GM23338 (cell line): ENCODE measurements around the gene LRCH3. TPM values are rescaled to one million over a fixed set of nuclear protein-coding genes. Genes with fewer than 3 reads are reported as not detected.

Experiments
- ATAC-seq: fragments of 200-7000 bp; cut with Tn5 transposase; 3 replicates; pipeline ENCODE4 v1.9.1; 2020
- DNase-seq: peaks from one replicate; pipeline ENCODE4 v3.0.0-alpha.2; 2015; ENCODE audit warnings: low spot score
- H2AFZ ChIP-seq: fragments of 200-600 bp; sonication (generic); 2 replicates; pipeline ENCODE4 v1.8.0; 2016; ENCODE audit warnings: antibody characterized with exemption, mild to moderate bottlenecking, moderate library complexity
- H3F3A ChIP-seq: fragments of 200-600 bp; sonication (generic); replicated peaks from 2 replicates; pipeline ENCODE4 v1.8.0; 2017; ENCODE audit warnings: antibody characterized with exemption, mixed run types, low read depth
- H3K27ac ChIP-seq: fragments of 200-600 bp; sonication (generic); 2 replicates; pipeline ENCODE4 v1.6.1; 2016; ENCODE audit warnings: low read depth
- H3K27me3 ChIP-seq: fragments of 200-600 bp; sonication (generic); 2 replicates; pipeline ENCODE4 v1.8.0; 2016; ENCODE audit warnings: mild to moderate bottlenecking, mixed run types, moderate library complexity; ENCODE audit not compliant: insufficient read depth
- H3K36me3 ChIP-seq: fragments of 200-600 bp; sonication (generic); 2 replicates; pipeline ENCODE4 v1.8.0; 2016; ENCODE audit warnings: mild to moderate bottlenecking; ENCODE audit not compliant: insufficient read depth
- H3K4me1 ChIP-seq: fragments of 200-600 bp; sonication (generic); 2 replicates; pipeline ENCODE4 v1.8.0; 2016; ENCODE audit warnings: mild to moderate bottlenecking, moderate library complexity; ENCODE audit not compliant: insufficient read depth
- H3K4me2 ChIP-seq: fragments of 200-600 bp; sonication (generic); 2 replicates; pipeline ENCODE4 v1.7.1; 2017; ENCODE audit warnings: mixed run types
- H3K4me3 ChIP-seq: fragments of 200-600 bp; sonication (generic); 2 replicates; pipeline ENCODE4 v1.6.1; 2016; ENCODE audit warnings: mixed run types
- H3K79me2 ChIP-seq: fragments of 200-600 bp; sonication (generic); replicated peaks from 2 replicates; pipeline ENCODE4 v1.8.0; 2017; ENCODE audit warnings: mild to moderate bottlenecking; ENCODE audit not compliant: insufficient read depth
- H3K9me2 ChIP-seq: fragments of 200-600 bp; sonication (generic); 2 replicates; pipeline ENCODE4 v1.8.0; 2017; ENCODE audit not compliant: insufficient read depth
- H4K20me1 ChIP-seq: fragments of 200-600 bp; sonication (generic); replicated peaks from 2 replicates; pipeline ENCODE4 v1.8.0; 2017; ENCODE audit warnings: mild to moderate bottlenecking; ENCODE audit not compliant: insufficient read depth
- H3K27ac Mint-ChIP-seq: 2 replicates; pipeline ENCODE4 v1.8.0; 2020; ENCODE audit warnings: inconsistent platforms, mild to moderate bottlenecking, moderate library complexity, mixed read lengths
- H3K27me3 Mint-ChIP-seq: 3 replicates; pipeline ENCODE4 v1.8.0; 2022; ENCODE audit warnings: low read depth, mild to moderate bottlenecking, moderate library complexity, mixed read lengths, inconsistent platforms; ENCODE audit not compliant: insufficient read depth, poor library complexity
- H3K36me3 Mint-ChIP-seq: 3 replicates; pipeline ENCODE4 v1.8.0; 2021; ENCODE audit warnings: low read depth, mild to moderate bottlenecking, inconsistent platforms, moderate library complexity, mixed read lengths
- H3K4me1 Mint-ChIP-seq: 3 replicates; pipeline ENCODE4 v1.8.0; 2020; ENCODE audit warnings: mild to moderate bottlenecking, inconsistent platforms, mixed read lengths
- H3K4me3 Mint-ChIP-seq: 3 replicates; pipeline ENCODE4 v1.8.0; 2021; ENCODE audit warnings: moderate library complexity, mild to moderate bottlenecking, inconsistent platforms, mixed read lengths
- H3K9me3 Mint-ChIP-seq: 3 replicates; pipeline ENCODE4 v1.8.0; 2020; ENCODE audit warnings: moderate library complexity, mild to moderate bottlenecking, inconsistent platforms, mixed read lengths
- CREB1 ChIP-seq: fragments of 250-450 bp; sonication (Bioruptor Pico); IDR thresholded peaks from 2 replicates; pipeline ENCODE4 v1.5.0; 2020; ENCODE audit warnings: low read depth, mild to moderate bottlenecking, moderate library complexity
- EZH2 ChIP-seq: fragments of 200-600 bp; sonication (generic); IDR thresholded peaks from one replicate; pipeline ENCODE4 v1.8.0; 2017; ENCODE audit warnings: antibody characterized with exemption, mild to moderate bottlenecking, low read depth; ENCODE audit not compliant: unreplicated experiment
- EZH2phosphoT487 ChIP-seq: fragments of 200-600 bp; sonication (generic); IDR thresholded peaks from one replicate; pipeline ENCODE4 v1.8.1; 2018; ENCODE audit warnings: antibody characterized with exemption; ENCODE audit not compliant: unreplicated experiment
- JUNB ChIP-seq: IDR thresholded peaks from one replicate; pipeline ENCODE4 v1.6.1; 2016; ENCODE audit warnings: antibody characterized with exemption; ENCODE audit not compliant: unreplicated experiment
- NANOG ChIP-seq: IDR thresholded peaks from 2 replicates; pipeline ENCODE4 v1.6.1; 2016; ENCODE audit warnings: antibody characterized with exemption, borderline replicate concordance
- POLR2AphosphoS5 ChIP-seq: IDR thresholded peaks from 2 replicates; pipeline ENCODE4 v1.6.1; 2016; ENCODE audit warnings: antibody characterized with exemption, low read depth
- ZNF114 ChIP-seq: fragments of 250-450 bp; sonication (Bioruptor Pico); IDR thresholded peaks from 2 replicates; pipeline ENCODE4 v1.5.0; 2020; ENCODE audit warnings: mild to moderate bottlenecking, moderate library complexity
- ZNF331 ChIP-seq: fragments of 250-450 bp; sonication (Bioruptor Pico); IDR thresholded peaks from 2 replicates; pipeline ENCODE4 v1.5.0; 2020; ENCODE audit warnings: low read depth, mild to moderate bottlenecking, moderate library complexity
- polyA plus RNA-seq: library from polyadenylated mRNA; unstranded; fragments of >200 nt; fragmentation: Nextera tagmentation; extraction: Ambion mirVana; gene quantifications from 2 replicates; pipeline ENCODE4 v1.2.1, GENCODE V29; 2016
- total RNA-seq: library from RNA; depleted of rRNA; stranded (reverse); fragments of >200 nt; shearing (Covaris generic); gene quantifications from 2 replicates; pipeline ENCODE4 v1.2.3, GENCODE V29; 2014
- TF ChIP-seq, protein P1 (sequence below): fragments of 250-450 bp; sonication (Bioruptor Pico); IDR thresholded peaks from 2 replicates; pipeline ENCODE4 v1.5.0; 2020; ENCODE audit warnings: mild to moderate bottlenecking, moderate library complexity
- TF ChIP-seq, protein P2 (sequence below): IDR thresholded peaks from 2 replicates; pipeline ENCODE4 v1.6.1; 2016; ENCODE audit warnings: antibody characterized with exemption

LRCH3 gene
- total and polyA plus RNA-seq, 2 experiments from 2014 or later, result 22.9 to 60.0 TPM

DNA sequence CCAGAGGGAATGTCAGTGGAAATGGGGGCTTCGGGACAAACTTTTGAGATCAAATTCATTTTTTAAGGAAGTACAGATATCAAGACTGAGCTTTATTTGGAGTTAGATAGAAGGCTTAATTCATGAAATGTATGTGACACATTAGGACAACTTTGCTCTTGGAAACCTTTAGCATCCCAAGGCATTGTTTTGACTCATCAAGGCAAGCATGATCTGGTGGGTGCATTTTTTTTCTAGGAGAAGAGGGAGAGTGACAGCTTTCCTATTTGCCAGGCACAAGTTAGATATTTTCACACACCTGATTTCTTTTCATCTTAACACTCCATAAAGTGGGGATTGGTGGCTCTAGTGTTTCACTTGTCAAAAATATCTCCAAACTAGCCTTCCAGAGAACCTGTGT lies 97.5 kb downstream of the LRCH3 start (continued):
- TF ChIP-seq ZNF331 (CRISPR knock-in tag) (no peak), CREB1 (CRISPR knock-in tag) (no peak), ZNF114 (no peak)
- TF ChIP-seq, protein P1, sequence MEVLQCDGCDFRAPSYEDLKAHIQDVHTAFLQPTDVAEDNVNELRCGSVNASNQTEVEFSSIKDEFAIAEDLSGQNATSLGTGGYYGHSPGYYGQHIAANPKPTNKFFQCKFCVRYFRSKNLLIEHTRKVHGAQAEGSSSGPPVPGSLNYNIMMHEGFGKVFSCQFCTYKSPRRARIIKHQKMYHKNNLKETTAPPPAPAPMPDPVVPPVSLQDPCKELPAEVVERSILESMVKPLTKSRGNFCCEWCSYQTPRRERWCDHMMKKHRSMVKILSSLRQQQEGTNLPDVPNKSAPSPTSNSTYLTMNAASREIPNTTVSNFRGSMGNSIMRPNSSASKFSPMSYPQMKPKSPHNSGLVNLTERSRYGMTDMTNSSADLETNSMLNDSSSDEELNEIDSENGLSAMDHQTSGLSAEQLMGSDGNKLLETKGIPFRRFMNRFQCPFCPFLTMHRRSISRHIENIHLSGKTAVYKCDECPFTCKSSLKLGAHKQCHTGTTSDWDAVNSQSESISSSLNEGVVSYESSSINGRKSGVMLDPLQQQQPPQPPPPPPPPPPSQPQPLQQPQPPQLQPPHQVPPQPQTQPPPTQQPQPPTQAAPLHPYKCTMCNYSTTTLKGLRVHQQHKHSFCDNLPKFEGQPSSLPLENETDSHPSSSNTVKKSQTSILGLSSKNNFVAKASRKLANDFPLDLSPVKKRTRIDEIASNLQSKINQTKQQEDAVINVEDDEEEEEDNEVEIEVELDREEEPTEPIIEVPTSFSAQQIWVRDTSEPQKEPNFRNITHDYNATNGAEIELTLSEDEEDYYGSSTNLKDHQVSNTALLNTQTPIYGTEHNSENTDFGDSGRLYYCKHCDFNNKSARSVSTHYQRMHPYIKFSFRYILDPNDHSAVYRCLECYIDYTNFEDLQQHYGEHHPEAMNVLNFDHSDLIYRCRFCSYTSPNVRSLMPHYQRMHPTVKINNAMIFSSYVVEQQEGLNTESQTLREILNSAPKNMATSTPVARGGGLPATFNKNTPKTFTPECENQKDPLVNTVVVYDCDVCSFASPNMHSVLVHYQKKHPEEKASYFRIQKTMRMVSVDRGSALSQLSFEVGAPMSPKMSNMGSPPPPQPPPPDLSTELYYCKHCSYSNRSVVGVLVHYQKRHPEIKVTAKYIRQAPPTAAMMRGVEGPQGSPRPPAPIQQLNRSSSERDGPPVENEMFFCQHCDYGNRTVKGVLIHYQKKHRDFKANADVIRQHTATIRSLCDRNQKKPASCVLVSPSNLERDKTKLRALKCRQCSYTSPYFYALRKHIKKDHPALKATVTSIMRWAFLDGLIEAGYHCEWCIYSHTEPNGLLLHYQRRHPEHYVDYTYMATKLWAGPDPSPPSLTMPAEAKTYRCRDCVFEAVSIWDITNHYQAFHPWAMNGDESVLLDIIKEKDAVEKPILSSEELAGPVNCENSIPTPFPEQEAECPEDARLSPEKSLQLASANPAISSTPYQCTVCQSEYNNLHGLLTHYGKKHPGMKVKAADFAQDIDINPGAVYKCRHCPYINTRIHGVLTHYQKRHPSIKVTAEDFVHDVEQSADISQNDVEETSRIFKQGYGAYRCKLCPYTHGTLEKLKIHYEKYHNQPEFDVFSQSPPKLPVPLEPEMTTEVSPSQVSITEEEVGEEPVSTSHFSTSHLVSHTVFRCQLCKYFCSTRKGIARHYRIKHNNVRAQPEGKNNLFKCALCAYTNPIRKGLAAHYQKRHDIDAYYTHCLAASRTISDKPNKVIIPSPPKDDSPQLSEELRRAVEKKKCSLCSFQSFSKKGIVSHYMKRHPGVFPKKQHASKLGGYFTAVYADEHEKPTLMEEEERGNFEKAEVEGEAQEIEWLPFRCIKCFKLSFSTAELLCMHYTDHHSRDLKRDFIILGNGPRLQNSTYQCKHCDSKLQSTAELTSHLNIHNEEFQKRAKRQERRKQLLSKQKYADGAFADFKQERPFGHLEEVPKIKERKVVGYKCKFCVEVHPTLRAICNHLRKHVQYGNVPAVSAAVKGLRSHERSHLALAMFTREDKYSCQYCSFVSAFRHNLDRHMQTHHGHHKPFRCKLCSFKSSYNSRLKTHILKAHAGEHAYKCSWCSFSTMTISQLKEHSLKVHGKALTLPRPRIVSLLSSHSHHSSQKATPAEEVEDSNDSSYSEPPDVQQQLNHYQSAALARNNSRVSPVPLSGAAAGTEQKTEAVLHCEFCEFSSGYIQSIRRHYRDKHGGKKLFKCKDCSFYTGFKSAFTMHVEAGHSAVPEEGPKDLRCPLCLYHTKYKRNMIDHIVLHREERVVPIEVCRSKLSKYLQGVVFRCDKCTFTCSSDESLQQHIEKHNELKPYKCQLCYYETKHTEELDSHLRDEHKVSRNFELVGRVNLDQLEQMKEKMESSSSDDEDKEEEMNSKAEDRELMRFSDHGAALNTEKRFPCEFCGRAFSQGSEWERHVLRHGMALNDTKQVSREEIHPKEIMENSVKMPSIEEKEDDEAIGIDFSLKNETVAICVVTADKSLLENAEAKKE (CRISPR knock-in tag), result no peak

DNA sequence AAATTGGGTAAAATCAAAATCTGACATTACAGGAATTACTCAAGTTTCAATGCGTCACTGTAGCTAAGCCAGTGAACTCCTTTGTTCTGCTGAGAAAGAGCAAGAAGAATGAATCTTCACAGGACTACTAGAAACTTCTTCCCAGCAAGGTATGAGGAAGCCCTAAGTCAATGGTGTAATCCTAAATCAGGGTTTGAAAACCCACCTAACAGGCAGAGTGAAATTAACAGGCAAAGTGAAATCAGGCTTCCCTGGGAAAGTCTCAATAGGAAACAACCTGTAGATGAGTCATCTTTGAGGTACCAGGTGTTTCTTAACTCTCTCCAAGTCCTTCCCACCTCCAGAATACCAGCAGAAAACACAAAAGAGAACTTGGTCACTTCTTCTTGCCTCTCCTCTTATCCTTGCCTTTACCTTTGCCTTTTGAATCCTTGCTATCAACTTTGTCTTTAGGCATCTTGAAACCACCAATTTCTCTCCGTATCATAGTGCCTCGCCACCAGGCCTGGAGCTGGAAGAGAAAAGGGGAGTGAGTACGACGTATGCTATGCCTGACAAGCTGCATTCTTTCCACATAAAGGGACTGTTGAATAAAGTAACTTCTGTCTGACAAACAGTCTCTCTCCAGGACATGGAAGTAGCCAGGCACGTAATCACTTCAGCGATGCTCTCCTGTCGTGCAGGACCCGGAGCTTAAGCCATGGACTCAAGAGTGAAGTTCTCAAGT lies 98.3 kb downstream of the LRCH3 start:
- Histone ChIP-seq H3K4me2 (no peak overlapping the region), H3K9me2 (no peaks in the 10 kb centered on the region), H3K36me3 (no peaks in the 10 kb centered on the region), H2AFZ (no peak overlapping the region), H3K4me1 (peaks cover 6% of the 10 kb centered on the region; the same call in 1 of the 2 replicates), H3K4me3 (no peak overlapping the region), H3K27me3 (no peaks in the 10 kb centered on the region), H3K27ac (peak overlapping the region; percentile 40; the same call in 1 of the 2 replicates), H3F3A (no peaks in the 10 kb centered on the region; the same call in 1 of the 2 replicates), H3K79me2 (no peaks in the 10 kb centered on the region), H4K20me1 (no peaks in the 10 kb centered on the region)
- Mint-ChIP-seq H3K4me1 (peaks cover 20% of the 10 kb centered on the region), H3K27ac (peak overlapping the region; percentile 59), H3K36me3 (peaks cover 17% of the 10 kb centered on the region), H3K9me3 (no peaks in the 10 kb centered on the region), H3K4me3 (no peak overlapping the region), H3K27me3 (peaks cover 2% of the 10 kb centered on the region)
- TF ChIP-seq JUNB (no peak), POLR2AphosphoS5 (no peak), NANOG (no peak), CREB1 (CRISPR knock-in tag) (no peak), EZH2phosphoT487 (no peak), EZH2 (no peak)
- TF ChIP-seq, protein P2, sequence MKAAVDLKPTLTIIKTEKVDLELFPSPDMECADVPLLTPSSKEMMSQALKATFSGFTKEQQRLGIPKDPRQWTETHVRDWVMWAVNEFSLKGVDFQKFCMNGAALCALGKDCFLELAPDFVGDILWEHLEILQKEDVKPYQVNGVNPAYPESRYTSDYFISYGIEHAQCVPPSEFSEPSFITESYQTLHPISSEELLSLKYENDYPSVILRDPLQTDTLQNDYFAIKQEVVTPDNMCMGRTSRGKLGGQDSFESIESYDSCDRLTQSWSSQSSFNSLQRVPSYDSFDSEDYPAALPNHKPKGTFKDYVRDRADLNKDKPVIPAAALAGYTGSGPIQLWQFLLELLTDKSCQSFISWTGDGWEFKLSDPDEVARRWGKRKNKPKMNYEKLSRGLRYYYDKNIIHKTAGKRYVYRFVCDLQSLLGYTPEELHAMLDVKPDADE, result no peak
- ATAC-seq, result peak; percentile 59
- peak; percentile 60 for DNase-seq
